B cell (primary cell): ENCODE measurements around the gene RASAL3. TPM values are rescaled to one million over a fixed set of nuclear protein-coding genes. Genes with fewer than 3 reads are reported as not detected.

Experiments
- ATAC-seq: fragments of 200-7000 bp; cut with Tn5 transposase; one replicate; pipeline ENCODE4 v1.10.0; 2021; ENCODE audit warnings: low read depth, mild to moderate bottlenecking, moderate number of reproducible peaks, moderate library complexity
- CTCF ChIA-PET: fragments of 350-600 bp; sonication (Branson Sonifier 250); formaldehyde crosslinking; loops from one replicate; lab custom pipeline; 2021; ENCODE audit warnings: antibody characterized with exemption, inconsistent platforms; lab: Charles Lee
- POLR2A ChIA-PET: fragments of 350-600 bp; sonication (Branson Sonifier 250); formaldehyde crosslinking; loops from one replicate; lab custom pipeline; 2021; ENCODE audit warnings: antibody characterized with exemption; lab: Charles Lee
- DNase-seq: peaks from one replicate; pipeline ENCODE4 v3.0.0; 2013
- H2AFZ ChIP-seq: 2 replicates; pipeline ENCODE4 v1.6.1; 2012; ENCODE audit warnings: mild to moderate bottlenecking, low read depth, low read length; ENCODE audit not compliant: insufficient read depth, poor library complexity, severe bottlenecking
- H3K27ac ChIP-seq, 2 donors: 1 replicate in 1 of 2; 2 replicates in 1 of 2; pipeline ENCODE4 v1.5.1; 2012 to 2013; ENCODE audit warnings: low read length in 2 of 2, mild to moderate bottlenecking in 2 of 2, moderate library complexity in 1 of 2
- H3K27me3 ChIP-seq, 4 experiments: fragments of 200-600 bp in 1 of 4; sonication (generic) in 1 of 4; replicated peaks in 1 of 4; 1 replicate in 2 of 4; 2 replicates in 2 of 4; pipeline versions ENCODE4 v1.6.1 to v1.7.0; 2013 to 2016; ENCODE audit warnings: low read length in 3 of 4, mild to moderate bottlenecking in 2 of 4, mixed read lengths in 1 of 4, moderate library complexity in 1 of 4; ENCODE audit not compliant: insufficient read depth in 4 of 4, control insufficient read depth in 3 of 4; ENCODE audit errors: control extremely low read depth in 1 of 4
- H3K36me3 ChIP-seq, 2 experiments: replicated peaks in 1 of 2; 1 replicate in 1 of 2; 2 replicates in 1 of 2; pipeline versions ENCODE4 v1.6.1 to v1.7.1; 2013; ENCODE audit warnings: low read length in 1 of 2; ENCODE audit not compliant: insufficient read depth in 2 of 2, control insufficient read depth in 1 of 2; ENCODE audit errors: control extremely low read depth in 1 of 2, extremely low read depth in 1 of 2
- H3K4me1 ChIP-seq, 2 donors: fragments of 200-600 bp in 1 of 2; sonication (generic) in 1 of 2; 1 replicate in 1 of 2; 2 replicates in 1 of 2; pipeline versions ENCODE4 v1.5.1 to v1.6.1; 2013 to 2017; ENCODE audit warnings: low read length in 2 of 2; ENCODE audit not compliant: control insufficient read depth in 2 of 2, insufficient read depth in 2 of 2
- H3K4me2 ChIP-seq: replicated peaks from 2 replicates; pipeline ENCODE3; 2012; ENCODE audit warnings: mild to moderate bottlenecking, low read depth, low read length; ENCODE audit not compliant: poor library complexity, severe bottlenecking
- H3K4me3 ChIP-seq, 5 experiments: fragments of 200-600 bp in 1 of 5; sonication (generic) in 1 of 5; 1 replicate in 3 of 5; 2 replicates in 2 of 5; pipeline versions ENCODE4 v1.5.1 to v1.7.0; 2011 to 2016; ENCODE audit warnings: low read length in 4 of 5, mild to moderate bottlenecking in 4 of 5, low read depth in 2 of 5, control low read depth in 1 of 5, moderate library complexity in 1 of 5; ENCODE audit not compliant: insufficient read depth in 1 of 5; ENCODE audit errors: control extremely low read depth in 1 of 5, extremely low read depth in 1 of 5
- H3K79me2 ChIP-seq: fragments of 200-600 bp; sonication (generic); one replicate; pipeline ENCODE4 v1.6.0; 2016; ENCODE audit warnings: low read length; ENCODE audit not compliant: control insufficient read depth, insufficient read depth
- H3K9ac ChIP-seq: fragments of 200-600 bp; sonication (generic); 2 replicates; pipeline ENCODE4 v1.6.1; 2017; ENCODE audit warnings: mild to moderate bottlenecking, low read length, moderate library complexity
- H3K9me3 ChIP-seq, 3 donors: one replicate each; pipeline versions ENCODE4 v1.6.1 to v1.7.1; 2013; ENCODE audit warnings: low read length in 2 of 3; ENCODE audit not compliant: control insufficient read depth in 2 of 3, insufficient read depth in 1 of 3; ENCODE audit errors: control extremely low read depth in 1 of 3
- H4K20me1 ChIP-seq: 2 replicates; pipeline ENCODE4 v1.6.0; 2012; ENCODE audit warnings: mild to moderate bottlenecking, low read length; ENCODE audit not compliant: insufficient read depth, control insufficient read depth, poor library complexity, severe bottlenecking
- H3K27ac Mint-ChIP-seq: one replicate; pipeline ENCODE4 v1.8.0; 2021; ENCODE audit warnings: mixed read lengths
- H3K27me3 Mint-ChIP-seq: one replicate; pipeline ENCODE4 v1.8.0; 2021; ENCODE audit warnings: mixed read lengths
- H3K4me1 Mint-ChIP-seq: one replicate; pipeline ENCODE4 v1.8.0; 2021; ENCODE audit warnings: mixed read lengths
- H3K4me3 Mint-ChIP-seq: one replicate; pipeline ENCODE4 v1.8.0; 2021; ENCODE audit warnings: mixed read lengths
- H3K9me3 Mint-ChIP-seq: one replicate; pipeline ENCODE4 v1.8.0; 2022; ENCODE audit warnings: mixed read lengths; ENCODE audit not compliant: insufficient read depth
- CTCF ChIP-seq: fragments of 200-600 bp; IDR thresholded peaks from one replicate; pipeline ENCODE4 v1.8.0; 2022; ENCODE audit warnings: antibody characterized with exemption, mild to moderate bottlenecking
- EZH2 ChIP-seq: IDR thresholded peaks from 2 replicates; pipeline ENCODE4 v1.6.1; 2012; ENCODE audit warnings: borderline replicate concordance, low read depth, mild to moderate bottlenecking, moderate library complexity, low read length; ENCODE audit not compliant: insufficient read depth, poor library complexity, severe bottlenecking
- WGBS: methylation state at CpG from one replicate; pipeline ENCODE4 v1.1.5; 2013; ENCODE audit warnings: missing lambda C conversion rate; ENCODE audit not compliant: insufficient coverage; 5-methylcytosine and 5-hydroxymethylcytosine counted together
- intact Hi-C: fragments of 100-400 bp; cut with micrococcal nuclease; formaldehyde crosslinking; loops from one replicate; pipeline ENCODE4 v1.10.0; 2022
- polyA plus RNA-seq: library from polyadenylated mRNA; depleted of rRNA; stranded (reverse); fragments of >200 nt; gene quantifications from 2 replicates; pipeline ENCODE4 v1.2.3, GENCODE V29; 2012
- total RNA-seq, 2 donors: library from RNA; stranded (reverse); fragments of 120-200 nt in 1 of 2; gene quantifications; 1 replicate in 1 of 2; 2 replicates in 1 of 2; pipeline versions ENCODE4 v1.2.3 to v1.2.4, GENCODE V29; 2013 to 2022

Gene RASAL3
- total and polyA plus RNA-seq, 2 donors (not counting 1 experiment from before 2014, with no cell fraction given) = 95.3 to 154 TPM

GRCh38 chr19:15498910-15499309, 34.6 kb upstream of the RASAL3 start:
- no peak overlapping the region for H2AFZ ChIP-seq
- intact Hi-C loops = no loop called here

More at GRCh38 chr19:15498910-15499309, 34.6 kb upstream of the RASAL3 start:
- ChIA-PET CTCF (no interaction called here), POLR2A (no interaction called here)
- WGBS = 79% methylated on average over 5 of the region's 6 CpGs
- Histone ChIP-seq H3K9me3 (peaks cover 0 to 4% (median 0%) of the 10 kb centered on the region in 3 donors), H3K9ac (no peak overlapping the region), H3K4me2 (no peak overlapping the region), H3K4me3 (no peak overlapping the region), H3K27ac (no peak overlapping the region), H3K4me1 (no peaks in the 10 kb centered on the region), H3K36me3 (no peaks in the 10 kb centered on the region), H3K79me2 (no peaks in the 10 kb centered on the region), H4K20me1 (no peaks in the 10 kb centered on the region), H3K27me3 (peaks cover 0 to 5% (median 0%) of the 10 kb centered on the region in 4 experiments)
- peaks cover 14% of the 10 kb centered on the region for H3K27me3 Mint-ChIP-seq
- DNase-seq = no peak
- H3K27ac Mint-ChIP-seq = no peak overlapping the region
- no peaks in the 10 kb centered on the region for H3K4me1 Mint-ChIP-seq
- TF ChIP-seq CTCF (no peak), EZH2 (no peak)
- H3K4me3 Mint-ChIP-seq = no peak overlapping the region
- no peaks in the 10 kb centered on the region for H3K9me3 Mint-ChIP-seq
- no peak for ATAC-seq
